GM10847 (cell line): ENCODE measurements around the gene TNFRSF1A.

ENCODE experiments used
- POLR2A ChIP-seq: IDR thresholded peaks from 2 replicates; pipeline ENCODE4 v1.6.1; 2011; ENCODE audit not compliant: insufficient read length; ENCODE audit errors: extremely low read depth

The TNFRSF1A gene

DNA sequence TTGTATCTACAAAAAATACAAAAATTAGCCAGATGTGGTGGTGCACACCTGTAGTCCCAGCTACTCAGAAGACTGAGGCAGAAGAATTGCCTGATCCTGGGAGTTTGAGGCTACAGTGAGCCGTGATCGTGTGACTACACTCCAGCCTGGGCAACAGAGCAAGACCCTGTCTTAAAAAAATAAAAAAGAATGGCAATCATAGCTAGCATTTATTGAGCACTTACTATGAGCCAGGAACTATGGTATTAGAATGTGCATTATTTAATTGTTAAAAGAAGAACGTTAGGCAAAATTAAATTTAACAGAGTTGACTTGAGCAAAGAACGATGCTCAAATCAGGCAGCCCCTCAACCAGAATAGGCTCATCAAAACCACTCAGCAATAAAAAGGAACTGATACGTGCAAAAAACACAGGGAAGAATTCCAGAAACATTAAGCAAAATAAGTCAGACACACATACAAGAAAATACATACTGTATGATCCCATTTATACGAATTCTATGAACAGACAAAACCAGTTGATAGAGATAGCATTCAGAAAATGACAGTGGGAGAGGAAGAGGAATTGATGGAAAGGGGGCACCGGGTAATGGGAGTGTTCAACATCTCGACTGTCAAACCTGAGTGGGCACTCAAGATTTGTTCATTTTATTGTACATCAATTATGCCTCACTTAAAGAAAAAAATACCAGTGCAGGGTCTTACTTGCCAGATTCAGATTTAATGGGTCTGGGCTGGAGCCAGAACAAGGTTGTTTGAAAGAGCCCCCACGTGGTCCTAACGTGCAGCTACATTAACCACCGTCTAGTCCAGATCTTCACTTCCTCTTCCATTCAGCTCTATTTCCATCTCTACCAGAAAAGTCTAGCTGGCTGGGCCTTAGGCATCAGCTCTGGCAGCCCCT, 25.4 kb upstream of the TNFRSF1A start:
- TF ChIP-seq POLR2A = no peak

DNA sequence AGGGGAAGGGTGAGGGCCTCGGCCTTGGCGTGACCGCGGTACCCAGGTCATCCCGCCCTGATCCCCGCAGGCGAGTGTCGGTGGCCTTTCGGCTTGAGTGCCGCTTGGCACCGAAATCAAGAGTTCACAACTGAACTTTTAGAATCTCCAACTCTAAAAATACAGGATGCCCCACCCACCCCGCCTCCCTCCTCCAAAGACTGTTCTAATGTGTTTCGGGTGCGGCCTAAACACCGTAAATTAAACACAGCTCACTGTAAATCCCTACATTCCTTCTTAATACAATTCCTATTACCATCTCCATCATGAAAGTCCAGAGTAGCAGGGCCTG, 22.1 kb upstream of the TNFRSF1A start:
- no peak for TF ChIP-seq POLR2A

DNA sequence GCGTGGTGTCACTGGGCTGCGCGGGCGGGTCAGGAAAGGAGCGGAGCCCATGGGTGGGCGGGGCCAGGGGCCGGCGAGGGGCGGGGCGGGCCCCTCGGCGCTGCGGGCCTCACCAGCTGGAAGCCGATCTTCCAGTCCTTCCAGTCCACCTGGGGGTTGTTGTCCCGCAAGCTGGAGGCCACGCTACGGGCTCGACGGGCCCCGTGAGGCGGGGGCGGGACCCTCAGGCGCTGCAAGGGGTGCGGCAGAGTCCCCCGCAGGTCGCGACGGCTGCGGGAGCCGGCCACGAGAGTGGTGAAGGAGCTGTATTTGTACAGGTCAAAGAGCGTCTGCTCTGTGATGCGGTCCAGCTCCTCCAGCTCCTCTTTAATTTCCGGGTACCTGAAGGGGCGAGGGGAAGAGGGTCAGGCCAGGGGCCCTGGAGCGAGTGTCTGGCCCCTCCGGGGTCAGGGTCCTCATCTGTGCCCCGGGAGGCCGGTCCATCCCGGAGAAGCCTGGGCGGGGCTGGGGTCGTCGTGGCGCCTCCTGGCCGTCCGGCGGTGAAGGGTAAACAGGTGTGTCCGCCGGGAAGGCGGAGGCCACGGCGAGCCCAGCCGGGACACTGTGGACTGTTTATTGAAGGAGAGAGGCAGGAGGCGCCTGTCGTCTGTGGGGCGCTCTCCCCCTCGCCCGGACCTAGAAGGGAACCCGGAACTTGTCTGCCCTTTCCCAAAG, 21.6 kb upstream of the TNFRSF1A start:
- TF ChIP-seq POLR2A = no peak

DNA sequence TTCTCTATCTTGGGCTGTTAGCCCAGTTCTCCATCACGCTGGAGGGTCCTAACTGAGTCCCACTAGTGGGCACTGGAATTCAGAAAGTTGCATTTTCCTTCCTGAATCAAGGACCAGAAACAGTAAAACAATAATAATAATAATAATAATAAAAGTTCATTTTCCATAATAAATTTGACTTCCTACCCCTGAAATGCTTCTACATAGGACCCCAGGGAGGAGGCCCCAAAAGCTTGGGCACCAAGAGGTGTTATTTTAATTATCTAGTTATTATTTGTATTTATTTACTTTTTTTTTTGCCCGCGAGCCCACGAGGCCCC, 21.1 kb upstream of the TNFRSF1A start:
- no peak for TF ChIP-seq POLR2A

DNA sequence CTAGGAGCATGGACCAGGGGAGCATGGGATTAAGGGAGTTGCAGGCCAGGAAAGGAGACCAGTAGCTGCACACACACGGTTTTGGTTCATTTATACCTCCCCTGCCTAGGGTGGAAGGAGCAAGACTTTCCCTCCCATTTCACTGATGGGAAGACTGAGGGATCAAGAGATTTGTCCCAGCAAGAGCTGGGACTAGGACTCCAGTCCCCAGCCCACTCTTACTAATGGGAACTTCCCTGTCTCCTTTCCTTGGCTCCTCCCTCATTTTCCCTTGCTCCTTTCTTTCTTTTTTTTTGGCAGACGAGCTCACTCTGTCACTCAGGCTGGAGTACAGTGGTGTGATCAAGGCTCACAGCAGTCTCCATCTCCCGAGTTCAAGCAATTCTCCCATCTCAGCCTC, 20.5 kb upstream of the TNFRSF1A start:
- TF ChIP-seq POLR2A = no peak

DNA sequence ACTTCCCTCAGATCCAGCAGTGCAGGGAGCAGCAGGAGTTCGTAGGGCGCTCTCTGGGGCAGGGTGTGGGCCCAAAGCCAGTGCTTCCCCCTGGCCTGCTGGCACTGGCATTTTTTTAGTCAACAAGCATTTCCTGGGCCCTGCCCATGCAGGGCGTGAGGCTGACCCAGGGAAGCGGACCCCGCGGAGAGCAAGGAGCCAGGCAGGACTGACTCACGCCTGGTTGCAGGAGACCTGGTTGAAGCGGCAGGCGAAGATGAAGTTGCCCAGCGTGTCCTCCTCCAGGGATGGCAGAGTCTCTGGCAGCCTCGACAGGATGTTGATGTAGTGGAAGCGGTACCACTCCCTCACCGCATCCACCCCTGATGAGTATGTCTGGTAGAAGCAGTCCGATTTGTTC, 20.0 kb upstream of the TNFRSF1A start:
- TF ChIP-seq POLR2A = no peak

DNA sequence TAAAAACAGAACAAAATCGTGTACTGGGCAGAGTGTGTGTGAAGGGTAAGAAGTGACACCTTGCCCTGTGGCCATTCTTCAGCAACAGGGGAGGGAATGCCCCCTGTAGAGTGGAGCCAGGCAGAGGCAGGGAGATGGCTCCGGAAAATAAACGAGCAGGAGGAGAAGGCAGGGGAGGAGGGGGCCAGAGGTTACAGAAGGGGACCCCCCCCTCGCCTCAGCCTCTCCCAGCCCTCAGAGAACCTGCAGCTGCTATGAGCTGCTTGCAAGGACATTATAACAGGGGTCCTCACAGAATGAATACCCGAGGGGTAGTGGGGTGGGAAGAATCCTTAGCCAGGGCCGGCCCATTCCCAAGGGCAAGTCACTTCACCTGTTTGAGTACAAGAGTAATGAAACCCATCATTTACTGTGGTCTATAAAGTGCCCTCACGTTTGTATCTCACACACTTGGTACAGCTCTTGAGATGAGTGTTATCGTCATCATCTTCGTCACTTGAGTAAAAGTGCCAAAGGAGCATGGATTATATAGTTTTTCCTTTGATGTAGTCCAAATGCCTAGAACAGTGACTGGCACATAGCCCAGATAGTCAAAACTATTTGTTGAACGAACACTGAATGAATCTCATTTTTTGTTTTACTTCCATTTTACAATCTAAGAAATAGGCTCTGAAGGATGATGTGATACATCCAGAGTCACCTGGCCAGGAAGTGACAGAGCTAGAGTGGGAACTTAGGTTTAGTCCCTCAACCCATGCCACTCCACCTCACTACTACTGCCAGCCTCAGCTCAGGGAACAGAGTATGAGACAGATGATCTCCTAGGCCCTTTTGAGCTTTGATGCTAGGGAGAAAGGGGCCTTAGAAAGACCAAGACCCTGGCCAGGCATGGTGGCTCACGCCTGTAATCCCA, 19.0 kb upstream of the TNFRSF1A start:
- TF ChIP-seq POLR2A = no peak

DNA sequence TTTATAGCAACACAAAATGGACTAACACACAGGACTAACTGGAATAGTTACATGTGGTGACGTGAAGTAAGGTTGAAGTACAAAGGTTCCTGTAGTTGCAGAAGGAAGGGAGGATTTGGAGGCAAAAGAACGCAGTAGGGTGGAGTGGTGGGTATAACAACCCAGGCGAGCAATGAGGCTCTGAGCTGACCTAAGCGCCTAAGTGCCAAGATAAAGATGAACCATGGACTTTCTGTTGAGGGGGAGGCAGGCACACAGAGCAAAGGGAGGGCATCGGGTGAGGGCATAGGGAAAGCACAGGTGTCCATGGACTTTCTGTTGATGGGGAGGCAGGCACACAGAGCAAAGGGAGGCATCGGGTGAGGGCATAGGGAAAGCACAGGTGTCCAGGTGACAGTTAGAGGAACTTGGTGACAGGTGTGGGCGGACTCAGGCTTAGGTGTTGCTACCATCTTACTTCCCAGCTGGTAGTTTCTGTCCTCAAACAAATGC, 18.2 kb upstream of the TNFRSF1A start:
- TF ChIP-seq POLR2A = no peak

DNA sequence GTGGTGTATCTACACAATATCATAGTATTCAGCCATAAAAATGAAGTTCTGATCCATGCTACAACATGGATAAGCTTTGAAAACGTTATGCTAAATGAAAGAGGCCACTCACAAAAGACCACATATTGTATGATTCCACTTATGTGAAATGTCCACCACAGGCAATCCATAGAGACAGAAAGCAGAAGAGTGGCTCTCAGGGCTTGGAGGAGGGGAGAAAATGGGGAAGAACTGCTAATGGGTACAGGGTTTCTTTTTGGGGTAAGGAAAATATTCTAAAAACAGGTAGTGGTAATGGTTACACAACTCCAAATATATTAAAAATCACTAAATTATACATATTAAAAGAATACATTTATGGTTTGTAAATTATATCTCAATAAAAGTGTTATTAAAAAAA, 17.0 kb upstream of the TNFRSF1A start:
- TF ChIP-seq POLR2A = no peak

DNA sequence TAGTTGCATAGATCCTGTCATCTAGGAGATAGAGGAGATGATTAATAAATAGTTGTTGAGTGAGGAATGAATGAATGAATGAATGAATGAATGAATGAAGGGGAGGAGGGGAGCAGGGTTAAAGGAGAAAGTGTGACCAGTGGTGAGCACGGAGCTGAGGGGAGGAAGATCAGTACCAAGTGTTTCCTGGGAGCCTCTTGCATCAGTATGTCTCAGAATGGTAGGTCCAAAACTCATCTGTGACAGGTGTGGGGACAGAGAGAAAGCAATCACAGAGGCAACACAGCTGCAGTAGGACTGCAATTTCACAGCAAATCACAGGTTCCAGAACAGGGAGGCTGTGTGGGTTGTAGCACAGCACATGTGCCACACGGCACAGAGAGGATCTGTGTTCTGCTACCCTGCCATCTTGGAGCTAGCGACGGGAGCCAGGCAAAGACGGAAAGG, 14.5 kb upstream of the TNFRSF1A start:
- no peak for TF ChIP-seq POLR2A

DNA sequence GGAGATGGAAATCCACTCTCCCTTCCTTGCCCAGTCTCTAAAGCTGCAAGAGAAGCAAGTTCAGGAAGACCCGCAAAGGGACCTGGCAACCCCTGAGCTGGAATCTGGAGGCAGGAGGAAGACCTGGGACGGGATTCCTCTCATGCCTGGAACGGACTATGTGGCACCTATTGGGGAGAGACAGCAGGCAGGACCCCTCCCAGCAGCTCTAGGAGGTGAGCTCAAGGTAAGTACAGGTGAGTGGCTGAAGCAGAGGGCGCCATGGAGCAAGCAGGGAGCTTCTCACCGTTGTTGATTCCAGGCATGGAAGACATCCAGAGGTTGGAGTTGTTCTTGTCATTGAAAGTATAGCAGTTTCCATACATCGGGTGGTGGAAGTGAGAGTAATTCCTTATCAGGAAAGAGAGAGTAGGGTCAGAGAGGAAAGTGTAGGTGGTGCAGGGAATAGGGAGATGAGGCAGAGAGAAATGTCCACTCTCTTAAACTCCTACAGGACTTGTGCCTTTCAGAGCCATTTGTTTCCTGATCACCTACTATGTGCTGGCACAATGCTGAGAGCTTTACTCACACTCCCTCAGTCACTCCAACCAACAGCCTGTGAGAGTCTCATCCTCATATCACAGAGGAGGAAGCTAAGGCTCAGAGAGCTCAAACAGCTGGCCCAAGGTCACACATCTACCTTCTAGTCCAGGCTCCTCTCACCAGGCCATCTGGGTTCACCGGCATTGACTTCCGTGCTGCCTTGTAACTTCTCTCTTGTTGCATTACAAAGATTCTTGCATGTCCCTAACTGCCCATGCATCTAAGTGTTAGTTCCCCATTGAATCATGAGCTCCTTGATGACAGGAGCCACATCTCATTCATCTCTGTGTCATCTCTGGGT, 13.9 kb upstream of the TNFRSF1A start:
- TF ChIP-seq POLR2A = no peak

DNA sequence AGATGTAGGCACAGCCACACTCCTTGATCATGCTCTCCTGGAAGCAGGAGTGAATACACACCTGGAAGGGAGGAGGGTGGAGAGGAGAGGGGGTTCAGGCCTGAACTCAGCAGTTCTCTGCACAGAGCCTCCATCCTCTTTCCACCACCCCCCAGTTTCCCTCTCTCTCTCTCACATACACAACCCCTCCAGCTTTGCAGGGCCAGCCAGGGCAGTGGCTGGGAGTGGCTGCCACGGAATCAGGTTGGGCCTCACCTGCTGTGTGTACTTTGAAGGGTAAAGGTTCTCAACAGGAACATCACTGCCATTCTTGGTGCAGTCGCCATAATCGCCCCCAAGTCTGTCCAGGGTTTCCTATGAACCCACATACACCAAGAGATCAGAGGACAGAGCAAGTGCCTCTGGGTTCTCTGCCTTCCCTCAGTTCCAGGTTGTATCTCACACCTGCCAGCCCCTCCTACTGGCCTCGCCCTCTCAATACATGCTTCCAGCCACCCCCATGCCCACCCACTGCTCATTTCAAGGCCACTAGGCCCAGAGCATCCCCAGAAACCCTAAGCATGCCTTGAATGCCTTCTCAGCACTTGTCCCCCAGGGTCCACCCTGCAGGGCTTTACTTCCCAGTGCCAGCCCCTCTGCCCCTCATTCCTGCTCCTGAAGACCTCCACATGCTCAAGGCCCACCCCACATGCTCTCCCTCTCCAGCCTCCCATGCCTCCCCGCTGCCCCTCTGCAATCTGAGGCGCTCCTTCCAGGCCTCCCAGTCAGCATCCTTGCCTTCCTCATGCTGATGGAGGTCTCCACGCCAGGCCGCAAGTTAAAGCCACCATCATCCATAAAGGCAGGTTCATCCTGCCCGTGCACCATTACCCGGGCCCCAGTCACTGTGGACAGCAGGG, 12.9 kb upstream of the TNFRSF1A start:
- no peak for TF ChIP-seq POLR2A

DNA sequence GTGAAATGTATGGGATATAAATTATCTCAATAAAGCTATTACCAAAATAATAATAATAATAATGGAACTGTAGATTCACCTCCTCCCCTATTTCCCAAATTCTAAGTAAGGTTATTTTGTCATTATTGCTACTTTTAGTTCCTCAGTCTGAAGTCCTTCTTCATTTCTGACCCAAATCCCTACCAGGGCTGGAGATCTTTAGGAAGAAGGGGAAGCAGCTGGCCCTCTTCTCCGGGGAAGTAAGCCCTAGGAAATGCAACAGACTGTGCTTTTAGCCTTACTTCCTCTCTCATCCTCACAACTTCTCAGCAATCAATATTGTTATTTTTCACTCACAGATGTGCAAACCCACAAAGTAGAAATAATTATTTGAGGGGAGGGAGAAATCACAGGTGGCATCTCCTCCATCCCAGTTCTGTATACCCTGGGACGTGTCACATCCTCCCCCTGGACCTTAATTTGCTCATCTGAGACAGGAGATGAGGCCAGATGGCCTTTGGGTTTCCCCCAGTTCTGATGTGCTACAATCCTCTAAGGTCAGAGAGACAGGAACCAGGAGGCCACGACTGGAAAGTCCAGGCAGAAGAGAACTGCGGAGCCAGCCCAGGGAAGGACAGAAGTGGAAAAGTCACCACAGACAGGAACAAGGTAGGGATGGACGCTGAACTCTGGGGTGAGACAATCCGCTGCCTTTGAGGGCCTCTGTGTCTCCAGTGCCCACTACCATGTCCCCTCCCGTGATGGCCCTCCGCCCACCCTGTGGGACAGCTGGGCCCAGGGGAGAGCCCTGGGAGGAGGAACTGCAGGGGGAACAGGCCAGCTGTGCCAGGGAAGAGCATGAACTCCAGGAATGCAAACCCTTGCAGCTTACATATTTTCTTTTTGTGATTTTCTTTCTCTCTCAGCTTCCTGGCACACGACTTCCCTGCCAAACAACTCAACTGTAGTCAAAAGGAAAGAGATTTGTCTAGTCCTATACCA, 10.6 kb upstream of the TNFRSF1A start:
- no peak for TF ChIP-seq POLR2A

DNA sequence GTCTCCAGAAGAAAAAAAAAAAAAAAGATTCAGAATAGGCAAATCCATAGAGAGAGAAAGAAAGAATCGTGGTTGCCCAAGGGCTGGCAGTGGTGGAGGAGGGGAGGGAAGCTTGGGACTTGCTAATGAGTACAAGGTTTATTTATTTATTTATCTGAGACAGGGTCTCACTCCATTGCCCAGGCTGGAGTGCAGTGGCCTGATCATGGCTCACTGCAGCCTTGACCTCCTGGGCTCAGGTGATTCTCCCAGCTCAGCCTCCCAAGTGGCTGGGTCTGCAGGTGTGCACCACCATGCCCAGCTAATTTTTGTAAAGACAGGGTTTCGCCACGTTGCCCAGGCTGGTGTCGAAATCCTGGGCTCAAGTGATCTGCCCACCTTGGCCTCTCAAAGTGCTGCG, 9.7 kb upstream of the TNFRSF1A start:
- no peak for TF ChIP-seq POLR2A
